GM21390 (cell line): Measurements from ENCODE around the gene CYP46A1.
A peak's percentile ranks its signal among the peaks of the same experiment; 100 is the strongest.
"Not testable (repeated sequence)": the region's sequence is repeated elsewhere in the genome, so short reads cannot be mapped to it uniquely, and the experiment has no call there.

Experiments
- ATAC-seq: cut with Tn5 transposase; IDR thresholded peaks from one replicate; pipeline ENCODE4 v1.9.1; 2021; ENCODE audit not compliant: unreplicated experiment

The CYP46A1 gene

GRCh38 chr14:99656171-99656570 lies 27.9 kb upstream of the CYP46A1 start:
- ATAC-seq = no peak

GRCh38 chr14:99657645-99658155 lies 26.4 kb upstream of the CYP46A1 start:
- ATAC-seq = no peak

DNA sequence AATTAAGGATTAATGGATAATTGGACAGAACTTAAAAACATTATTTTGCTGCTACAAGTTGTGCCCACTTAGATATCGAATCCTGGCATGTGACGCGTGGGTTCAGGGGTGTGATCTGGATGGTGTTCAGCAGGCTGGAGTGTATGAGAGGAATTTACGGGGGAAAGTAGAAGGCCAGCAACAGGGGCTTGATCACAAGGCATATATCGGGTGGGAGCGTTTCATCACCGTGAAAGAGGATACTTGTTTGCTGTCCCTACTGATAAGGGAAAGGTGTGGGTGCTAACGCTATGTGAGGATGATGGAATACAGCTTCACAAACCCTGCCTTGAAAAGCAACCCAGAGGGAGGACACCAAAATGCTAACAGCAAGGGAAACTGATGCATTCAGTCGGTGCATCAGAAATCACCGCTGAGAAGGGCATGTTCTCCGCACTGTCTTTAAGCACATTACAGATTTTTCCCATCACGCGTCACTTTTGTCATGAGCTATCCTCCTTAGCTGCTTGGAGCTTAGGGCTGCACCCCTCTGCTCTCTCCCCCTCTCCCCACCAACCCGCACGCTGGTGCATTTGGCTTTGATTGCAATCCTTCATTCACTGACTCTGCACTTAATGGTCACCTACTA lies 25.8 kb upstream of the CYP46A1 start:
- ATAC-seq = no peak

DNA sequence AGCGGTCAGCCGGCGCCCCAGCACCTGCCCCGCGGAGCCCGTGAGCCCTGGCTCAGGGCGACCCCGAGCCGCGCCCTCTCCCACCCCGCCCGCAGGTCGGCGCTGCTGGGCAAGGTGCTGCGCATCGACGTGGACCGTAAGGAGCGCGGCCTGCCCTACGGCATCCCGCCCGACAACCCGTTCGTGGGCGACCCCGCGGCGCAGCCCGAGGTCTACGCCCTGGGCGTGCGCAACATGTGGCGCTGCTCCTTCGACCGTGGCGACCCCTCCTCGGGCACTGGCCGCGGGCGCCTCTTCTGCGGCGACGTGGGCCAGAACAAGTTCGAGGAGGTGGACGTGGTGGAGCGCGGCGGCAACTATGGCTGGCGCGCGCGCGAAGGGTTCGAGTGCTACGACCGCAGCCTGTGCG lies 24.8 kb upstream of the CYP46A1 start:
- no peak for ATAC-seq

GRCh38 chr14:99660006-99660566 lies 24.0 kb upstream of the CYP46A1 start:
- no peak for ATAC-seq

GRCh38 chr14:99660794-99661193 lies 23.3 kb upstream of the CYP46A1 start:
- ATAC-seq = no peak

GRCh38 chr14:99661206-99661605 lies 22.9 kb upstream of the CYP46A1 start:
- ATAC-seq = not testable (repeated sequence)

GRCh38 chr14:99662846-99663245 lies 21.3 kb upstream of the CYP46A1 start:
- ATAC-seq = no peak

DNA sequence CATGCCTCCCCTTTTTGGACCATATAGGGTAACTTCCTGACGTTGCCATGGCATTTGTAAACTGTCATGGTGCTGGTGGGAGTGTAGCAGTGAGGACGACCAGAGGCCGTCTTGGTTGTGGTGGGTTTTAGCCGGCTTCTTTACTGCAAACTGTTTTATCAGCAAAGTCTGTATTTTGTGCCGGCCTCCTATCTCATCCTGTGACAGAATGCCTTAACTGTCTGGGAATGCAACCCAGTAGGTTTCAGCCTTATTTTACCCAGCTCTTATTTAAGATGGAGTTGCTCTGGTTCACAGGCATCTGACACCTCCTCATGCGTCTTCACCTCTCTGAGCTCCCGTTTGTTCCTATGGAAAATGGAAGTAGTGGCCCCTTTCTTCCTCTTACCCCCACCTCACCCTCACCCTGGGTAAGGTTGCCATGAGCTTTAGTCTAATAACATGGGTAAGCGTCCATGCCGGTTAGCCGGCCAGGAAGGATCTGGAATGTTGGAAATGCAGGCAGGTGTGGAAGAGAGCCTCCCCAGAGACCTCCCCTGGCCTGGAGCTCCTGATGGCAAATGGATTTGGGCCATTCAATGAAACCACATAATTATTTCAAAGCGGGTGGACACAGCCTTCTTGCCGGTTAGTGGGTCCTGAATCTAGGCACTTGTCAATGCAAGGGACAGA lies 20.6 kb upstream of the CYP46A1 start:
- ATAC-seq = no peak

DNA sequence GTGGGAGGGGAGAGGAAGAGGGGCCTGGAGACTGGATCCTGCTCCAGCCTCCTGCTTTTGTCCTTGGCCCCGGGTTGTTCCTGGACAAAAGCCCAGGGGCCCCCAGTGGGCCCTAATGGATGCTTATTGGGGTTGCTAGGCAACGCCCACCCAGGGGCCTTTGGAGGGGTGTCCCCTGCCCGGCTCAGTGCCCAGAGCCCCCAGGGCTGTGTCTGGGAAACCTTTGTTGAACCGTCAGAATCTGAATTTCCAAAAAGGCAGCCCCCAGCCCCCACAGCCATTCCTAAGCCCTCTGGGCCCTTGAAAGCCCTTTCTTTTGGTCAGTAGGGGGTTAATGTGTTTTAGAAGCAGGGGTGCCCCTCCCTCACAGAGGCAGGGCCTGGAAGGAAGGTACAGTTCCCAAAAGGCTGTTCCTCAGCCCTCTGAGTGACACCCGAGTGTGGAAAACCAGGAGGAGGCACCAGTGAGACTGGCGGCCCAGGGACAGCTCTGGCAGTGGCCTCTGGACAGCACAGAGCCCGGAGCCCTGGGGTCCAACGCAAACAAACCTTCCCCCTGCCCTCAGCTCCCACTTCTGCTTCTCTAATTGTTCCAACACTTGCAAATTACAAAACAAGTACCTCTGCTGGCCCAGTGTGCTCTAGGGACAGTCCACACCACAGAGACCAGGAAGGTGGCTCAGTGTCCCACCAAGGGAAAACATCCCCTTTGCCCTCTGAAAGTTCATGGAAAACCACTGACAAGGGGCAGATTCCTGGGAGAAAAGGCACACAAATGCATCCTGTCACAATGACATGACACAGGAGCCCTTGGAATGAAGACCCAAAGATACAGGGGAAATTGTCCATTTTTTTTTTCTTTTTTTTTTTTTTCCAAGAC lies 19.8 kb upstream of the CYP46A1 start:
- no peak for ATAC-seq

- peak; percentile 68 for ATAC-seq
Measured at GRCh38 chr14:99664937-99665273, 19.2 kb upstream of the CYP46A1 start.

DNA sequence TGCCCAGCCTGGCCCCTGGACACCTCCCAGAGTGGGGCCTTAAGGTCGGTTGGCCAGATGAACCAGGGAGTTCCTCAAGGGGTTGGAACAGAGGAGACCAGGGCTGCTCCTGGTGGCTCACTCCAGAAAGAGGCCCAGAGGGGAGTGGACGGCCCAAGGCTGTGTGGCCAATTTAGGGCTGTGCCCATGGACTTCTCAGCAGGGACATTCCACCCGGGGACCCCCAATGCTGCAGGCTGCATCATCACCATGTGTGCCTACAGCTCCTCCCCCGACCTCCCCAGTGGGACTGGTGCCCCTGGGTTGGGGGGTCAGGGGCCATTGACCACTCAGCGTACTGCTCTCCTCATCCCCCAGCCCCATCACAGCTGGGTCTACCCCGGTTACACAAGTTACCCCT lies 17.6 kb upstream of the CYP46A1 start:
- no peak for ATAC-seq

GRCh38 chr14:99667045-99667444 lies 17.1 kb upstream of the CYP46A1 start:
- ATAC-seq = no peak

DNA sequence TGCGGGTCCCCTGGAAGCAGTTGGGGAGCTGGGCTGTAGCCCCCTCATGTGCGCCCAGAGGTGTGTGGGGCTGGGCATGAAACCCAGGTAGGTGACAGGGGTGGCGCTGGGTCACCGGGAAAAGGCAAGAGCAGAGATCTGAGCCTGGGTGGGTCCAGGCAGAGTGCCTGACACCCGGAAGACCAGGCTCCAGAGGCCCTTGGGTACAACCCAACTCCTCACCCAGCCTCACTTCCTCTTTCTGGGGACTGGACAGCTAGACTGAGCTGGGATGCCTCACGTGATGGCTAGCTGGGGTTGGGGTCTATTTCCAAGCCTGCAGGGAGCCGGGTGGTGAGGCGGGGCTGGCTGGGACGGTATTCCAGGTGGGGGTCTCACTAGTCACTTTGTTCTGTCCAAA lies 16.3 kb upstream of the CYP46A1 start:
- ATAC-seq = no peak

GRCh38 chr14:99668307-99669295 lies 15.5 kb upstream of the CYP46A1 start:
- ATAC-seq = no peak

DNA sequence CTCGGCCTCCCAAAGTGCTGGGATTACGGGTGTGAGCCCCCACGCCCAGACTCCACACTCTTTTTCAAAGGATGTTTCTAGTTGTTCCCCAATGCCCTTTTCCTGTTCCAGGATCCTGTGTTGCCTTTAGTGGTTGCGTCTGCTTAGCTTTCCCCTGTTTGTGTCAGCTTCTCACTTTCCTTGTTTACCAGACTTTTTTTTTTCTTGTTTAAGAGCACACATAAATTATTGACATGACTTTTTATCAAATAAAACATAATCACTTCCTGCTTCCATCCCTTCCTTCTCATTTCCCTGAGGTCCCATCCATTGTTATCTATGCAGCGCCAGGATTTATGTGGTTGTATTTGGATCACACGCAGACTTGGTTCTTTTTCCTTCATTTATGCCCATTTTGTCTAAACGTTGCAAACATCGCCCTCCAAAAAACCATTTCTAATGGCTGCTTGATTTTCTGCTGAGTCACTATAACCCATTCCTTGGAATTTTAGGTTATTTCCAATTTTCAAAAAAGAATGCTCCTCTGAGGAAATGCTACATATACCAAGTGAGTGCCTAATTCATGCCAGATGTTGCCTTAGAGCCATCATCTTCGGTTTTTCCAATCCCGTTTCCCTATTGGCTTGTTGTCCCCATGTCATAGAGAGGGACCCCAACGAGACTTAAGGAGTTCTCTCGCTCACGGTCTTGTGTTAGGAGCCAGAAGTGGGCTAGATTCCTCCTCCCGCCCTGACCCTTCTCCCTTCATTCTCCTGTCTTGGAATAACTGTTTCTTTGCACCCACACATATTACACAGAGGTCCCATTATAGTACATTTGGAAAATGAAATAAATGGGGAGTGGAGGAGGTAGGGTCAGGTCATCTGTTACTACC lies 13.5 kb upstream of the CYP46A1 start:
- no peak for ATAC-seq

GRCh38 chr14:99671235-99672224 lies 12.6 kb upstream of the CYP46A1 start:
- ATAC-seq = no peak
